ENCODE data around the gene MAP4K5. TPM values are rescaled to one million over a fixed set of nuclear protein-coding genes. Genes with fewer than 3 reads are reported as not detected.

The MAP4K5 gene
- polyA plus RNA-seq, 1 experiment = 8.8 TPM

- Histone ChIP-seq H3K4me3 (ENCODE audit: low read depth, low read length) (no peak overlapping the region), H3K27me3 (ENCODE audit: control insufficient read depth, insufficient read depth, low read length) (no peaks in the 10 kb centered on the region), H3K36me3 (ENCODE audit: control insufficient read depth, insufficient read depth, low read length) (peaks cover 2% of the 10 kb centered on the region; the same call in 1 of the 2 replicates)
- no peak for DNase-seq (ENCODE audit: low read depth)
- TF ChIP-seq CTCF (IDR thresholded peaks at IDR 0.05; ENCODE audit: insufficient read depth, low read depth, low read length) = no peak
- ChIA-PET POLR2A (no interaction called here), CTCF (interaction anchor here (1.0 to 1.9 kb wide), 2 partner anchors 16 to 44 kb away, joined by 3 to 4 read pairs; no protein-coding TSS in a partner anchor)
These were observed 80.5 kb downstream of the MAP4K5 start for GRCh38 chr14:50451854-50452253.

GRCh38 chr14:50447461-50447860 is 84.9 kb downstream of the MAP4K5 start:
- no peaks in the 10 kb centered on the region for H3K27me3 ChIP-seq (ENCODE audit: control insufficient read depth, insufficient read depth, low read length)
- H3K36me3 ChIP-seq (ENCODE audit: control insufficient read depth, insufficient read depth, low read length) = peaks cover 2% of the 10 kb centered on the region; the same call in 1 of the 2 replicates
- DNase-seq (ENCODE audit: low read depth) = no peak
- no peak for TF ChIP-seq CTCF (IDR thresholded peaks at IDR 0.05; ENCODE audit: insufficient read depth, low read depth, low read length)
- CTCF ChIA-PET = interaction anchor here (1.2 kb wide), 1 partner anchor 54 kb away, joined by 3 read pairs; no protein-coding TSS in a partner anchor
- POLR2A ChIA-PET = no interaction called here
- no peak overlapping the region for H3K4me3 ChIP-seq (ENCODE audit: low read depth, low read length)

- no peak overlapping the region for H3K4me3 ChIP-seq (ENCODE audit: low read depth, low read length)
- no peaks in the 10 kb centered on the region for H3K27me3 ChIP-seq (ENCODE audit: control insufficient read depth, insufficient read depth, low read length)
- DNase-seq (ENCODE audit: low read depth) = no peak
- TF ChIP-seq CTCF (IDR thresholded peaks at IDR 0.05; ENCODE audit: insufficient read depth, low read depth, low read length) = no peak
- ChIA-PET POLR2A (no interaction called here), CTCF (no interaction called here)
- peaks cover 4% of the 10 kb centered on the region for H3K36me3 ChIP-seq (ENCODE audit: control insufficient read depth, insufficient read depth, low read length)
These were observed 97.8 kb downstream of the MAP4K5 start for GRCh38 chr14:50434528-50434927.

- ChIA-PET CTCF (interaction anchor here (0.5 to 0.6 kb wide), 2 partner anchors 115 to 607 kb away, joined by 3 read pairs; no protein-coding TSS in a partner anchor), POLR2A (no interaction called here)
- no peaks in the 10 kb centered on the region for H3K27me3 ChIP-seq (ENCODE audit: control insufficient read depth, insufficient read depth, low read length)
- TF ChIP-seq CTCF (IDR thresholded peaks at IDR 0.05; ENCODE audit: insufficient read depth, low read depth, low read length) = no peak
- peaks cover 4% of the 10 kb centered on the region for H3K36me3 ChIP-seq (ENCODE audit: control insufficient read depth, insufficient read depth, low read length)
- no peak for DNase-seq (ENCODE audit: low read depth)
- no peak overlapping the region for H3K4me3 ChIP-seq (ENCODE audit: low read depth, low read length)
These were observed 100.2 kb downstream of the MAP4K5 start for GRCh38 chr14:50432131-50432530.

- POLR2A ChIA-PET = no interaction called here
- Histone ChIP-seq H3K27me3 (ENCODE audit: control insufficient read depth, insufficient read depth, low read length) (no peaks in the 10 kb centered on the region), H3K36me3 (ENCODE audit: control insufficient read depth, insufficient read depth, low read length) (peaks cover 6% of the 10 kb centered on the region), H3K4me3 (ENCODE audit: low read depth, low read length) (no peak overlapping the region)
- TF ChIP-seq CTCF (IDR thresholded peaks at IDR 0.05; ENCODE audit: insufficient read depth, low read depth, low read length) = no peak
- peak; percentile 40 for DNase-seq (ENCODE audit: low read depth)
- CTCF ChIA-PET = interaction anchor here (1.0 to 1.7 kb wide), 3 partner anchors 14 to 105 kb away, joined by 3 to 5 read pairs (median 4); no protein-coding TSS in a partner anchor
These were observed 106.6 kb downstream of the MAP4K5 start for GRCh38 chr14:50425816-50426215.

Data from BJ (cell line).